ENCODE data around the gene SSX4.
"Not testable (repeated sequence)": the region's sequence is repeated elsewhere in the genome, so short reads cannot be mapped to it uniquely, and the experiment has no call there.

GRCh38 chrX:48356315-48357094, 26.8 kb upstream of the SSX4 start, which contains the start of gene SSX3:
- not testable (repeated sequence) for TF ChIP-seq POLR2A (IDR thresholded peaks at IDR 0.05; ENCODE audit: low read length); GATA1 (IDR thresholded peaks at IDR 0.05; ENCODE audit: low read depth, low read length)
